Ovary (tissue), 3 donors: ENCODE data around the gene SLC23A3.

ENCODE experiments used
- CTCF ChIP-seq, 3 donors: fragments of 450-650 bp in 2 of 3; fragments of 200-600 bp in 1 of 3; IDR thresholded peaks; one replicate each; pipeline versions ENCODE4 v1.5.1 to v1.8.0; 2016 to 2022; ENCODE audit warnings: antibody characterized with exemption in 3 of 3, mild to moderate bottlenecking in 1 of 3
- POLR2A ChIP-seq: fragments of 450-650 bp; IDR thresholded peaks from one replicate; pipeline ENCODE4 v1.6.1; 2017; ENCODE audit warnings: antibody characterized with exemption, mild to moderate bottlenecking, moderate library complexity
- donor health status: DM: no; HTN: no; CAD: no.

DNA sequence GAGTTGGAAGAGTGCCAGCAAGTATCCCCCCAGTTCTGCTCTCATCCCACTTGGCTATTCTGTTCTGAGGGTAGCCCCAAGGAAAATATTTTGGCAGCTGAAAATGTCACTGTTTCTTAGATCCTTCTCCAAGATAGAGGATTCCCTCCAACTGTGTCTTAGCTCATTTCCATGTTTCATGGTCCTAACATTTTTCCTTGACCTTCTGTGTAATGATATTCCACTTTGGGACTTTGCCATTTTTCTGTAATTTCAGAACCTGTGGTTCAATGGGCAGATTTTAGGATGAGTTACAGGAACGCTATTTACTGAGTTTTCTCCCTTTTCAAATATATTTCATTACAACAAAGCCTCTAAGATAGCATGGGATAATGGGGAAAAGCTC is 44.0 kb downstream of the SLC23A3 start:
- TF ChIP-seq CTCF (IDR thresholded peaks at IDR 0.05) (no peak), POLR2A (no peak)
